Muscle of arm (tissue), 12 donors: Measurements from ENCODE around the gene TBRG4. TPM values are rescaled to one million over a fixed set of nuclear protein-coding genes. Genes with fewer than 3 reads are reported as not detected.

Source experiments
- DNase-seq: peaks from one replicate; pipeline ENCODE4 v3.0.0-alpha.2; 2013
- polyA plus RNA-seq, 12 donors: library from polyadenylated mRNA; unstranded; fragments of 120-200 nt; gene quantifications; one replicate each; pipeline ENCODE4 v1.2.1, GENCODE V29; 2013; ENCODE audit not compliant: insufficient read length in 12 of 12

The TBRG4 gene
- polyA plus RNA-seq, 12 donors: 30.1 to 87.5 (median 36.7) TPM; not detected in 1

DNA sequence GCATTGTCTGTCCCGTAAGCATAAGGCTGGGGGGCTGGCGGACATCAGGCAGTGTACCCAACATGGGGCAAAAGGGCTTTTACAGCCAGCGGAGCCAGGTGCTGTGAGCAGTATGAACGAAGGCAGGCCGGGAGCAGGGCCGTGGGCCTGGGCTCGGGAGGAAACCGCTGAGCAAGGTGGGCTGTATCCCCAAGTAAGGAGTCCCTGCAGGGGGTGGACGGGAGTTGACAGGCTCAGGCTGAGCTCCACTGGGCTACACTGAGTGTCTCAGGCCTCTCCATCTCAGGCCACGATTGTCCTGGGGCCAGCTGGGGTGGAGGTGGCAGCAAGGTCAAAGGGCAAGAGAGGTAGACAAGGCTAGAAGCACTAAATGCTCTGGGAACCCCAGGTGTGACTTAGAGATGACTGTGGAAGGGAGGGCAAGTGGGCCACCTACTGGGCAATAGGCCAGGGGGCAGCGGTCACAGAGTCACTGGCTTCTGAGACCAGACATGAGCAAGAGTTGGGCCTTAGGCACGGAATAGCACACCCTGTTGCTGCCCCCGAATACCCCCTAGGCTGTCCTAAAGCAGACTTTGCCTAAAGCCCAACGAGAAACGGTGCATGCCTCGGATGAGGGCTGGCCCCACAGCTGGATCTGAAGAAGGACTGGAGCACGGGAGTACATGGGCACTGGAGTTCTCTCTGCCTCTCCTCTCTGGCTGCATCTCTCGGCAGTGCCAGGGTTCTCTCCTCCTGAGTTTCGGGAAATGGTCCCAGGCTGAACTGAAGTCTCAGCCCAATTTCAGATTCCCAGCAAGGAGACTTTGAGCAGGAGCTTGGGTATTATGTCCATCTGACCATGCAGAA, 35.3 kb upstream of the TBRG4 start:
- DNase-seq: no peak

DNA sequence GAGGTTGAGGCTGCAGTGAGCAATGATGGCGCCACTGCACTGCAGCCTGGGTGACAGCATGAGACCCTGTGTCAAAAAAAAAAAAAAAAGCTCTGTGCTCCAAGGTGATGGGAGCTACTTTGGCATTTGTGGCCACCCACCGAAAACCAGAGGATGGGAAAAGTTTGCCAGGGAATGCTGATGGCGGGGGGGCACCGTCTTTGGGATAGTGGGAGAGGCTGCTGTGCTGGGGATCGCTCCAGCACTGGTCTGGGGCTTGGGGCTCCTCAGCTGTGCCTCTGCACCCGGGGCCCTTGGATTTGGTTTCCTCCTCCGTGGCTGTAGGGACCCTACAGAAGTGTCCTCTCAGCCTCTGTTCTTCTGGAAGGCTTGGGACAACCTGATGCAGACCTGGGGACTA, 34.4 kb upstream of the TBRG4 start:
- no peak for DNase-seq

DNA sequence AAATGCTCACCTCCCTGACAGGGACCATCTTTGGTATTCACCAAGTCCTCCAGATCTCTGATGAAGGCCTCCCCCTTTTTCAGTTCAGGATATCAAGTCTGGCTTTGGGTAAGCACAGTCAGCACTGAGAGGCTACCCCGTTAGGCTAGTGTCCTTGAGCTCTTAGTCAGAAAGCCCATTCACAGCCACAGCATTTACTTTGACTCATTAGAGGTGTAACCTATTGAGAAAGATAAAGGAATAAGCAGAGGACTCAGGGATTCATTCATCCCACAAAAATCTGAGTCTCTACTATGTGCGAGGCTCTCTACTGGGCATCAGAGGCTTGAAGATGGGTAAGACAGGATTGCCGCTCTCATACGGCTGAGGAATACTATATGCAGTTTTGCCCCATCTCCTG, 32.1 kb upstream of the TBRG4 start:
- DNase-seq: no peak

DNA sequence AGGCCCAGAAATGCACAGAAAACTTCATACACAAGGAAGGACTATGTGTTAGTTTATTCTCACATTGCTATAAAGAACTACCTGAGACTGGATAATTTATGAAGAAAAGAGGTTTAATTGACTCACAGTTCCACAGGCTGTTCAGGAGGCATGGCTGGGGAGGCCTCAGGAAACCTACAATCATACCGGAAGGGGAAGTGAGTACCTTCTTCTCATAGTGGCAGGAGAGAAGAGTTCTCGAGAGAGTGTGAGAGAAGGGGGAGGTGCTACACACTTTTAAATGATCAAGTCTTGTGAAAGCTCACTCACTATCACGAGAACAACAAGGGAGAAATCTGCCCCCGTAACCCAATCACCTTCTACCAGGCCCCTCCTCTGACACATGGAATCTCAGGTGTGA, 29.3 kb upstream of the TBRG4 start:
- no peak for DNase-seq

DNA sequence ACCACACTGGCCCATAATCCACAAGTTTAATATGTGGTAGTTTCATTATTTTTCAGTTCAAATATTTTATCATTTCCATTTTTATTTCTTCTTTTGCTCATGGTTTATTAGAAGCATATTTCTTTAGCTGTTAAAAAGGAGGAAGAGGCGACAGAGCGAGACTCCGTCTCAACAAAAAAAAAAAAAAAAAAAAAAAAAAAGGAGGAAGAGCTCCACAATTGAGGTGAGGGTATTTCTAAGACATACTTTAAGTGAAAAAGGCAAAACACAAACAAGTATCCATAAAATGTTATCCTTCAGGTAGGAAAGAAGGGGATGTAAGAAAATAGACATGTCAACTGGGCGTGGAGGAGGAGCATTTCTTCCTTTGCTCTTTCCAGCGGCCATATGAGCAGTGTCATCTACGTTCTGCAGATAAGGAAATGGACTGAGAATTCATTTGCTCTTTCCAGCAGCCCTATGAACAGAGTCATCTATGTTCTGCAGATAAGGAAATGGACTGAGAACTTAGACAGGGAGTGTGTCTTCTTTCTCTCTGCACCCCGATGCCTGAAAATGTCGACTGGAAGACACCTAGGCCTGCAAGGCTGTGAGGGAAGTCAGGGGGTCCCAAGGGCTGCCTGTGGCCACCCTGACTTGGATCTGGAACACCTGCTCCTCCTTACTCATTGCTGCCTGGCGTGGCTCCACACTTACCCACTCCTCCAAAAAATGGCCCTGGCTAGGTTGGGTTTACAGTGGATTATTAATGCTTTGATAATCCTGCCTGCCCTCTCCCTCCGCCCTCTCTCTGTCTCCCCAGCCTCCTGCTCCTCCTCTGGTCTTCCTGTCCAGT, 27.2 kb upstream of the TBRG4 start:
- no peak for DNase-seq

DNA sequence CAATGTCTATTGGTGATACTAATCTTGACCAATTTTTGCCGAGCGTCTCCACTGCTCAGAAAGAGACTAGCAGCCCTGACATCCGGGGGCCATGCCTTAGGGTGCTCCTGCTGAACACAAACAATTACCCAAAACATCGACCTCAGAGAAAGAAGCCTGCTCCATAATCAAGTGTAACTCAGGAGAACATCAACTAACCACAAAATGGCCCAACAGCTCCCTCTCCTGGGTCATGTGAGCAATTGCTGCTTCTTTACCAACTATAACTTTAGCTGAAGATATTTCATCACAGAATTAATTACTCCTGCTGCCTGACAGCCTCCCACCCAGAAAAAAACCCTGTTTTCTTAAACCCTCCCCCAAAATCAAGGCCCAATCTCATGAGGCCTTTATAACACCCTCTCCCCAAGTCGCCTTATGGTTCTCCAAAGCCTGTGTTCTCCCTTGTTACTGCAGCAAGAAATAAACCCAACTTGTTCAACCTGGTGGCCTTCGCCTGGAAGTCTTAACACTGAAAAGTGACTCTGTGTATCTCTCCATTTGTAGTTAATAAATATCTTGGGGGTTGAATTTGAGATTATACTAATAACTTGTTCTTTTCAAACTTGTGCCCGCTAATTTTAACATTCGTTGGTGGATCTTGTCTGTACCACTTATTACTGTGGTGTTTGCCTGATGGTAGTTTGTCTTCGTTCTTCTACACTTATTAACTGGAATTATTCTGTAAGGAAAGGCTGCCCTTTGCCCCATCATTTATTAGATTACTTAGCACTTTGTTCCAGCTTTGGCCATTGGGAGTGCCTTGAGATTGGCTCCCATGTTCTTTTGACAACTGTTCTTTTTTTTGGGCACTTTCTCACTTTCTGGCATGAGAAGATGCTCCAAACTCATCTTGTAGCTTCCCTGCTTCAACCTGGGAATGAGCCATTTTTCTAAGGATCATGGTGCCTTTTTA, 24.9 kb upstream of the TBRG4 start:
- DNase-seq: peak; percentile 65

DNA sequence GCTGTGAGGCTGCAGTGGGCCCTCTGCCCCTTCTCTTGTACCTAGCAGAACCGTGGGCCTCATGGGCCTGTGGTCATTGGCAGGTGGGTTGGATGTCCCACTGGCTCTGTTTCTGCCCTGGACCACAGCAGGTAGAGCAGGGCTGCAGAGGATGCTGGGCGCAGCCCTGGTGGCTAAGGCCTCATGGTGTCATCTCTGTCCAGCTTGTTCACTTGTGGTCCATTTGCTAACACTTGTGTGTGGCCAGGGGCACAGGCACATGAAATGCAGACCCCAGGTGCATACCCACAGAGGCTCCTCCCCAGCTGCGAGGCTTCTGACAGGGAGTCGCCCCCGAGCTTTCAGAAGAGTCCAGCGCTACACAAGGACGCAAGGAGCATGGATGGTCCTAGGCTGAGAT, 22.4 kb upstream of the TBRG4 start:
- no peak for DNase-seq

DNA sequence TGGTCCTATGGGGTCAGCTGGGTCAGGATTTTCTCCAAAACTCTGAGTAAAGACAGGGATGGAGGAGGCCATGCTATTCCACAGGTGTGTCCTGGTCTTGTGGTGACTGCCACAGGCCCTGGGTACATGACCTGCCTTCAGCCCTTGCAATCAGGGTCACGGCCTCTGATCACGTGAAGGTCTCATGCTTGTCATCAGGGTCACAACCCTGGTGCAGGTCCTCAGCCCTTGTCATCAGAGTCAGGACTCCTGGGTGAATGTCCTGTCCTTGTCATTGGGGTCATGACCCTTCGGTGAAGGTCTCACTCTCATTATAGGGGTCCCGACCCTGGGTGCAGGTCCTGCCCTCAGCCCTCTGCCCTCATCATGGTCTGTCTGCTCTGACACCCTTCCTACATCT, 21.9 kb upstream of the TBRG4 start:
- no peak for DNase-seq

DNA sequence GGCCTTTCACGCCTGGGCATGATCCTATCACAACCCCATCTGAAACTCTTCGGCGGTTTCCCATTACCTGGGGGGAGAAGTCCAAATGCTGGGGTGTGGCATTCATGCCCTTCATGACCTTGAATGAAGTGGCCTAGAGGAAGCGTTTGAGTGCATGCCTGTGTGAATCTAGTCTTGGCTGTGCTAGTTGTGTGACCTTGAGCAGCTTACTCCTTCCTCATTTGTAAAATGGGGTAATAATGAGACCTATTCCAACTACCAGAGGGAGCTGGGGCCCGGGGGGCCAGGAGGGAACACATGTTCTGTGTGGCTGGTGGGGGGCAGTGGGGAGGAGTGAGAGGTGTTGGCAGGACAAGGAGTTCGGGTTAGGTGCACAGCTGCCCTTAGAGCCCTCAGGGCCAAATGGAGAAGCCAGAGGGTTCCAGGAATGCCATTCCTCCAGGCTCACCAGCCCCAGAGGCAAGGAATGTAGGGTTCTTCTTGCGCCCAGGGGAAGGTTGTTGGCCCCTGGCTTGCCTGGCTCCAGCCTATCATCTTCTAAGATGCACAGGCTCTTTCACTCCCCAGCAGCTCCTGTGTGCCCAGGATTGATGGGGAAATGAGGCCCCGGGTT, 21.3 kb upstream of the TBRG4 start:
- DNase-seq: no peak

DNA sequence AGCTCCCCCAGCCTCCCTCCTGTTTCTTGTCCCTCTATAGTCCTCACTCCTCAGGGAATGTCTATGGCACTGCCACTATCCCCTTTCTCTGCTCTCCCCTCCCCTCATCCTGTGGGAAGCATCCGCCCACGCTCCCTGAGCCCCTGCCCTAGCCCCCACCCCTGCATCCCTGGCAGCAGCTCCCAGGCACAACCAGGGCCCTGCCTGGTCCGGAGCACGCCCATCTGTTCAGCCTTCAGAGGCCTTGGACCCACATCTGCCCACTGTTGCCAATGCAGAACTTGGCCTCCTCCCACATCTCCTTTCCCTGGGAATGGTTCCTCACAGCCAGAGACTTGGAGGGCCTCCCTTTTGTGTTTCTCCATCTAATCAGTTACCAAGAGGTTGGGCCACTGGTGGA, 20.4 kb upstream of the TBRG4 start:
- no peak for DNase-seq

DNA sequence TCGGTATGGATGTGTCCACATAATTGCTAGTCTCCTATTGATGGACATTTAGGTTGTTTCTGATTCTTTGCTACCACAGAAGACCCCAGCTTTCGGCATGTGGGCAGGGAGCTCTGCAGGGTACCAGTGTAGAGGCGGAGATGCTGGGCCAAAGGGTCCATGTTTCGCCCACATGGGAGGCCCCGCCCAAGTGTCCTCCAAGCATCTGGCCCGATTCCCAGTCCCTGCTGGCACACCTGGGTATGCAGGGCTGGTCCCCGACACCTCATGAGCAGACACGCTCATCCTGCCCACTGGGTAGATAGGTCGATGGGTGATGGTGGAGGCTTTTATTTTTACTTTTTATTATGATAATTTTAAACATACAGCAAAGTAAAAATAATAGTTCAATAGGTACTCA, 19.4 kb upstream of the TBRG4 start:
- DNase-seq: no peak

DNA sequence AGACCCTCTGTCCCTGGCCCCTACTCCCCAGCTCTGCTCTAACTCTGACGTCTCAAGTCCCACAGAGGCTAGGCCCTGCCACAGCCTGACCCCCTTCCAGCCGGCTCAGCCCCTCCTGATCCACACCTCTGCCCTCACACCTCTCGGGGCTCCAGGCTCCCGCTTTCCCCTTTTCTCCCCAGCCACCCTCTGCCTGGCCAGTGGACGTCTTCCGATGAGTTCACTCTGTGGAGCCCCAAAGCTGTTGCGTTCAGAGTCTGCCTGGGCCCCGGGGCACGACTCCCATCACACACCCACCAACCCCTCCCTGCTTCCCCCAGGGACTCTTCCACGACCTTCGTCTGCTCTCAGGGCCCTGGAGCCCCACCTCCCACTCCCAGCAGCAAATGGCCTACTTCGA, 18.4 kb upstream of the TBRG4 start:
- DNase-seq: no peak

DNA sequence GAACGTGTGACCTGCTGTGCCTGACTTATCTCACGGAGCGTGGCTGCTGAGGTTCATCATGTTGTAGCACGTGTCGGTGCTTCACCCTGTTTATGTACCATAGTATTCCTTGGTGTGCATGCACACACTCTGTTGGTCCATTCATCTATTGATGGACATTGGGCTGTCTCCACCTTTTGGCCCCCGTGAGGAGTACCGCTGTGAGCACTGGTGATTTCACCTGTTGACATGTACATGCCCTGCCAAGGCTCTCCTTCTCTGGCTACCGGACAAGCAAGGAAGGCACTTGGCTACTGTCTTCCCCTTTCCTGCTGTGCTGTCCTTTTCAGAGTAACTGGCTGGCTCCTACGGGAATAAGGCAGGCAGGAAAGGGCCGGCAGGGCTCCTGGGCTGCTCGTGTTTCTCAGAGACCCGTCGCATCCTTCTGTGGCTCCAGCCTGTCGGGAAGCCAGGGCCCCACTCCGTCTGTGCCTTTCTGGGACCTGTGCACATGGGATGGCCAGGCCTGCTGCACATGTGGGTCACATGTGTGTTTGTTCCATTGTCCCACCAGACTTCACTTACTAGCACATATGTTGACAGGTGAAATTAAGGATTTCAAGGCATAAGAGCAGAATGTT, 17.8 kb upstream of the TBRG4 start:
- no peak for DNase-seq

DNA sequence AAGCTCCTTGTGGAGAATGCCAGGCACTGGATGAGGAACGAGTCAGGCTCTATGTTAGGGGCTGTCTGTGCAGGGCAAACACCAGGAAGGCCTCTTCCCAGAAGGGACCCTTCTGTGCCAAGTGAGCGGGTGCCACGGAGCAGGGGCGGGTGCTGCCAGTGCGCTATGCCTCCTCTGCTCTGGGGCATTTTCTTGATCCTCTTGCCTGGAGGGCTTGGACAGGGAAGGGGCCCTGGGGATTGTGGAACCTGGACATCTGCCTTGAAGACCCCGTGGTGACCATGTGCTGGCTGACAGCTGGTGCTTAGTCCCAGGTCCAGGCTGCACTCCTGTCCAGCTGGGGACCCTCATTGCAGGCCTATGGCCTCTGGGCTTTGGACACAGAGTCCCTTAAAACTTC, 15.4 kb upstream of the TBRG4 start:
- DNase-seq: no peak

DNA sequence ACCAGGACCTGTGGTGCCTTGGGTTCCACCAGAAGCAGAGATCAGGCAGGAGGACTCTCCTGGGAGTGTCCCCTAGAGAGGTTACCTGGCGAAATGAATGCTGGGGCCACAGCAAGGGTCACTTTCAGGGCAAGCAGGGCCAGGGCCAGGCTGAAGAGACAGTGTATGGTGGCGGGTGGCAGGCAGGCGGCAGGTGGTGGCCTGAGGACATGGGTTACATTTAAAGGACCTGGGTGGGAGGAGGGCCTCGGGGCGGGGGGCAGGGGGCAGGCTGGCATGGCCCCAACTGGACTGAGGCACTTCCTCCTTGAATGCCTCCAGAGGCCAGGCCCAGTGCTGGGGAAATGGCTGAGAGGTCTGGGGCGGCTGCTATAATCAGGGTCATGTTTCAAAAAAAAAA, 14.7 kb upstream of the TBRG4 start:
- DNase-seq: no peak

DNA sequence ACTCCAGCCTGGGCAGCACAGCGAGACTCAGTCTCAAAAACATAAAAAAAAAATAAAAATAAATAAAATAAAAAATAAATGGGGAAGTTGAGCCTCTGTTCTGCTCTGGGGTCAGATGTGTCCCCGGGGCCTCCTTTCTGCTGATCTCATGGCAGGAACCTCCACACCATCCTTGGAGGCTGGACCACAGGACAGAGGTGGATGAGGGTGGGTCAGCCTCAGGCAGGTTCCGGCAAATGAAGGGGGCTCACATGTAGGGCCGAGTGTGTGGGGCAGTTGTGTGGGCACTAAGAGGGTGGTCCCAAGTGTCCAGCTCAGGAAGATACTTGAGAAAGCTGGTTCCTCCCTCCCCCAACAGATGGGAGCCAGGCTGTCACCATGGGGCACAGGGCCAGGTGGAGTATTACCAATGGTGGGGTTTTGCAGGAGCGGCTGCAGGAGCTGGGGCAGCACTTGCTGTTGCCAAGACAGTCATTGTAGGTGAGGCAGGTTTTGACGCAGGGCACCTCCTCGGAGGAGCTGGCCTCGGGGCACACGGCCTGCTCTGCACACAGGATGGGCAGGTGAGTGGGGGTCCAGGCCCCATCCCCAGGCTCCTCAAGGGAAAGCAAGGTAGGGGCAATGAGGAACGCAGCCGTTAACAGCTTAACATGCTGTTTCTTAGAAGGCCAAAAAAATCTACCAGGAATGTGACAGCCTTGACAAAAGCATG, 13.9 kb upstream of the TBRG4 start:
- no peak for DNase-seq

DNA sequence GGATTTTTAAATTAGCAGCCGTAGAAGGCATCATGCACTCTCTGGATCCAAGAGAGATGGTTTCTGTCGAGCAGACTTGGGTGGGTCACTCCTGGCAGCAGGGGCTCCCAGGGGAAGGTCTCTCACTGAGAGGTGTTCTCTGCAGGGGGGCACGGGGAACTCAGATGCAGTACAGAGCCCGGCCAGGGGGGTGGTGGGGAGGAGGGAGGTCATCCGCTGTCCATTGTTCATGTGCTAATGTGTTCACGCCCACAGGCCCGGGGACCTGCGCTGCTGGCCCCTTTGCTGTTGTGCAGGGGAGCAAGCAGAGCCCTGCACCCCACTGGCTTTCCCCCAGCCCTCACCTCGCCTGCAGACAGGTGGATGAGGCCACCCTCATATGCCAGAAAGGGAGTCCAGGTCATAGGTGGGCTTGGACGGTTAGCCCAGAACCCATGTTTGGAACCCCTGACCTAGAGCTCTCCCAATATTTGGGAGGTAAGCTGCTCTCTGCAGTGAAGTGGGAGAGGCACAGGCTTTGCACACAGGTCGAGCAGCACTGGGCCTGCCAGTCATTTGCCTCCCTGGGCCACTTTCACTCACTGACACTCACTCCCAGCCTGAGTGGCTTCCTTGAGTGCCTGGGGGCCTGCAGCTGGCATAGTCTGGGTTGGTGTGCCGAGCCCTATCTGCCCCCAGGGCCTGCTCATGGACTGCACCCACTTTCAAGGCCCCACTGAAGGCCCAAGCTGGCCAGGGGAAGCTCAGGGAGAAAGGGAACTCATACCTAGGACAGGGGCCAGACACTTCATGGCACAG, 12.6 kb upstream of the TBRG4 start:
- no peak for DNase-seq

DNA sequence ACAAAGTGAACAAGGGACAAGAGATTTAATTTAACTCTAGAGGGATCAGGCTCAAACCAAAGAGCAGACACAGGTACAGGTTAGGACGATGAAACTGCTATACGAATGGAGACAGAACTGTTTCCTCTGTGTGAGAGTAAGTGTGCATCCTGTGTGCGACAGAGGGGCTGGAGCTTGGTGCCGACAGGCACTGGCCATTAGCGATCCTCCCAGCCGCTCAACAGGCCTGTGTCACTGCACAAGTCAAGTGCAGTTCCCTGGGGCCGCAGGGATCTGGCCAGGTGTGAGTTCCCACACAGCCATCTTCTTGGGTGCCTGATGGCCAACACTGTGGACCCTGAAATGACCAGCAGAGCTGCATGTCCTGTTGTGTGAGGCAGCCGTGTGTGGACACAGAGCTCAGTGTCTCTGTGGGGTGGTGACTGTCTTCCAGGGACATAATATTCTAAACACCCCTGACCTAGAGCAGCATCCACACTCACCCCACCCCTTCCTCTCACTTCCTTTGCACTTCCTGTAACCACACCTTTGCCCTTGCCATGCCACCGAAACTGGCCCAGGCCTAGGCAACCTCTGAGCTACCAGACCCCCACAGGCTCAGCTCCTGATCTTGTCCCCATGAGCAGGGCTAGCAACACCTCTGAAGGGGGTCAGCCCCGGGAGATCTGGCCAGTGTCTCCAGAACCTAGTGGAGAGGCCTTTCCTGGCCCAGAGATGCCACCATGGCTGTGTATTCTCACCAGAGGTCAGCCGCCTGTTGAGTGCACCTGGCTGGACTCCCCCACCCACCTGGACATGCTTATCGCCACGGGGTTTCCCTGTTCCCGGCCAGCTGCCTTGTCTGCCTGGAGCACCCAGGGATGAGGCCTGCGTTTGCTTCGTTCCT, 11.7 kb upstream of the TBRG4 start:
- DNase-seq: no peak

DNA sequence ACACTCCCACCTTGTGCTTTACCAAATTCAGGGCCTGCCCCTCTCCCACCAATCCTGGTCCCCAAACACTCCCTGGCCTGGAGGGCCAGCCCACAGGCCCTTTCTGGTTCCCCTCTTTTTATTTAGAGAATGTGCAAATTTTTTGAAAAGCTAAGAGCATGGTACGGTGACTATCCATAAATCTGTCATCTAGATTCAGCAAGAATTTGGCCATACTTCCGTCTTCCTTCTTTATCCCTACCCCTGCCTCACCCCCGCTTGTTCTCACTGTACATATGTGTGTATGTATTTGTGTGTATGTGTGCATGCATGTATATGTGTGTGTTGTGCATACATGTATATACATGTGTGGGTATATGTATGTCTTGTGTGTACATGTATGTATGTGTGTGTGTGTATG, 8.1 kb upstream of the TBRG4 start:
- DNase-seq: no peak
